GM12872 (cell line): ENCODE measurements around the gene SCGB1C2.

Source experiments
- CTCF ChIP-seq: IDR thresholded peaks from 3 replicates; pipeline ENCODE4 v1.5.1; 2011; ENCODE audit warnings: low read depth, mild to moderate bottlenecking, low read length, moderate library complexity; ENCODE audit not compliant: insufficient read depth

Gene SCGB1C2

GRCh38 chr17:148757-149156 lies 11.4 kb downstream of the SCGB1C2 start:
- TF ChIP-seq CTCF: no peak

GRCh38 chr17:149231-149630 lies 11.9 kb downstream of the SCGB1C2 start:
- no peak for TF ChIP-seq CTCF

GRCh38 chr17:149897-150584 lies 12.7 kb downstream of the SCGB1C2 start:
- TF ChIP-seq CTCF: no peak

GRCh38 chr17:151004-151403 lies 13.6 kb downstream of the SCGB1C2 start:
- no peak for TF ChIP-seq CTCF

GRCh38 chr17:151886-152859 lies 14.8 kb downstream of the SCGB1C2 start:
- no peak for TF ChIP-seq CTCF

- no peak for TF ChIP-seq CTCF
Measured at GRCh38 chr17:152860-153420, 15.6 kb downstream of the SCGB1C2 start.

- no peak for TF ChIP-seq CTCF
Measured at GRCh38 chr17:153851-154250, 16.5 kb downstream of the SCGB1C2 start.
